Stromal cell of bone marrow (primary cell): ENCODE results near the gene PDE5A.
"Not testable (repeated sequence)": the region's sequence is repeated elsewhere in the genome, so short reads cannot be mapped to it uniquely, and the experiment has no call there.

Experiments used
- DNase-seq: peaks from one replicate; pipeline ENCODE4 v3.0.0-alpha.2; 2012; ENCODE audit warnings: low read depth

The PDE5A gene

GRCh38 chr4:119518915-119519410, 109.6 kb downstream of the PDE5A start:
- DNase-seq, result no peak

- no peak for DNase-seq
Observed at GRCh38 chr4:119518230-119518892, 110.2 kb downstream of the PDE5A start.

GRCh38 chr4:119517361-119518229, 111.0 kb downstream of the PDE5A start:
- no peak for DNase-seq

DNA sequence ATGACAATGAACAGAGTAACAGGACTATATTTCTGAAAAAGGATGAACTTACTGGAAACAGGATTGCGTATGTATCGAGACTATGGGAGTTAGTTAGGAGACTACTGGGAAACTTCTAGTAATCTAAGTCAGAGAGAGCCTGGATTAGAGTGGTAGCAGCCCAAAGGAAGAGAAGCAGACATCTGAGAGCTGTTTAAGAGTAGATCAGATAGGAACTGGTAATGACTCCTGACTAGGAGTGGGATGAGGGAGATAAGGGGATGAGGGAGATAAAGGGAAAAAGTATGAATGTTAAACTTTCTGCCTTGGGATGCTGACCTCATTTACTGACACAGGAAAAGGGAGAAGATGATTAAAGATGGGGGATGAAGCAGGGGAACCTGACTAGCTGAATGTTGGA, 116.2 kb downstream of the PDE5A start:
- DNase-seq, result no peak

DNA sequence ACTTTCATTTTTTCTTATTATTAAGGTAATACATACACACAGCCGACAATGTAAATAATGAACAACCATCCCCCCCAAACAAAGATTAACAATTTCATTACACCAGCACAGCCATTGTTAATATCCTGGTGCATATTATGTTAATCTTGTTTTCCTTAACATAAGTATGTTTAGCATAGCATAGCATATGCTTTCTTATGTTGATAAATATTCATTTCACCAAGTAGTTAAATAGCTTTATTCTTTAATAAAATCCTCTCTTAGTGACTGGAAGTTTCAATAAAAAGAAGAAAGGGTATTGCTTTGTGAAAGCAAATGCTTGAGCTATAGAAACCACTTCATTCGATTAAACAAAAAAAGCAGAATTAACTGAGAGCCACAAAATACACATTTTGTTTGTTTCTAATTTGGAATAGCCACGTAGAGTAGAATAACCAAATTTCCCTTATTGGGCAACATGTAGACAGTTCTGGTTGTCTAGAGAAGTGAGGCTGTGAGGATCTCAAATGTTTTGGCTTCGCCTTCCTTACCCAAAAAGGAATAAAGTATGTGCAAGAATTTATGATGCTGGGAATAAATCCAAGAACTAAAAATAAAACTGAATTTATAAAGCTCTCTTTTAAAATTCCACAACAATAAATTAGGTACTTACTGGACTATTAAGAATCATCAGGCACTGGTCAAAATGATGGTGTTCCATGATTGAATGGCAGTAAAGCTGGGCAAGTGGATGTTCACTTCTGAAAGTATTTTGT, 118.0 kb downstream of the PDE5A start:
- DNase-seq, result no peak

- DNase-seq, result no peak
Observed at GRCh38 chr4:119508281-119508680, 120.3 kb downstream of the PDE5A start.

GRCh38 chr4:119506806-119507205, 121.8 kb downstream of the PDE5A start:
- DNase-seq, result no peak

GRCh38 chr4:119504616-119505015, 124.0 kb downstream of the PDE5A start:
- no peak for DNase-seq

DNA sequence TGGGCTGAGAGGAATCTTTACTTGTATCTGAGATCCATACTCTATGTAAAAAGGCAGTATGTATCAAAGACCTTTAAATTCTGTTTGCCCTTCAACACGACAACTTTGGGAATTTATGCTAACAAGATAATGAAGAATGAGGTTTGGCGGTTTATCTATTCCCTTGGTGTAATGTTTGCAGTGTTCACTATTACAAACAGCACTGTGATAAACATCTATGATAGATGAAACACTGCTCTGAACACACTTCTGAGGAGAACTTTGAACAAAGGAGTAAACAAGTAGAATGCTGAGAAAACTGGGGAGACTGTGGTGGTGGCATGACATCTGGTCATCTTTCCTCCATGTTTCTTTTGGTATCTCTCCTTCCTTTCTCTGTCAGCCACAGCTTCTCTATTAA, 126.9 kb downstream of the PDE5A start:
- DNase-seq, result no peak

DNA sequence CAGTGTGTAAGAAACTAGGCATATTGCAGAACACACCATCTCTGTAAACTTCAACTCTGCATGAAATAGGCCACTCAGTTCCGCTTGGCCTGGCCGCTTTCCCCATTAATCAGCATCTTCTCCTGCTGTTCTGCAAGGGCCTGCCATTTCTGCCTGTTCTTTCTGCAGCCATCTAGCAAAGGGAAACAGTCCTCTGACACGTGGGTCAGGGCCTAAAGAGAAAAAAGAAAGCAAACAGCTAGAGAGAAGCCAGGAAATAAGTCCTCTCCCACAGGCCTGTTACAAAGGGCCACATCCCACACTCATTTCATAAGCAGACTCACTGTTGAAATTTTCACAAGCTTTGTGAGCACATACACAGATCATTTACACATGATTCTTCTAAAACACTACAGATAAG, 130.1 kb downstream of the PDE5A start:
- DNase-seq, result no peak

DNA sequence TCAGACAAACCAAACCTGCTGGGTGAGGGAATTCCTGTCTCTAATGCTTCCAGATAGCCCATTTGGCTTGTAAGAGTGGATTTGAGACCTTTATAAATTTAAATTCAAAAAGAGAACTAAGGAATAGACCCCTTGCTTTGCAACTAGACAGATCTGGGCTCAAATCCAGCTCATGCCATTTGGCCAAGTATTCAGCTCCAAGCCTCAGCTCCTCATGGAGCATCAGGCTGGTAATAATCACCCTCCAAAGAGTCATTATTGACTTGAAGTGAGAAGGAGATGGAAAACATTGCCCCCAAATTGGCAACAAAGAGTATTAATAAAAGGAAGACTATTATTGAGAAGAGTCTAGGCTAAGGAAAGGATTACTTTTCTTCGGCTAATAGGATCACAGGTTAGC, 134.7 kb downstream of the PDE5A start:
- DNase-seq, result no peak

DNA sequence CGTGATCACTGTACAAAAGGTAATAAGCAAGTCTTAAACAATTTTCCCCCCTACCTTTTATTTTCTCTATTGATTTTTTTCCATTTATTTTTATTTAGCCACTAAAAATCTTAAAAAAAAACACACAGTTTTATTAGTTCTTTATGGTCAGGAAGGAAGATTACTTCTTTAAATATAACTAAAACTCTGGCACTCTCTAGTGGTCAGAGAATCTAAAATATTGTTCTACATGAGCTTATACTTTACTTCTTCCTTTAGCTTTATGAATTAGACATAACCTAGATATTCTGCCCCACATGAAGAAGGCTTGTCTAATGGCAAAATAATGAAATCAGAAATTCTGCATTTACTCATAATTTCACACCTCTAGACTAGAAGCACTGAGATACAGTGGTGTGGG, 135.2 kb downstream of the PDE5A start:
- DNase-seq, result no peak

DNA sequence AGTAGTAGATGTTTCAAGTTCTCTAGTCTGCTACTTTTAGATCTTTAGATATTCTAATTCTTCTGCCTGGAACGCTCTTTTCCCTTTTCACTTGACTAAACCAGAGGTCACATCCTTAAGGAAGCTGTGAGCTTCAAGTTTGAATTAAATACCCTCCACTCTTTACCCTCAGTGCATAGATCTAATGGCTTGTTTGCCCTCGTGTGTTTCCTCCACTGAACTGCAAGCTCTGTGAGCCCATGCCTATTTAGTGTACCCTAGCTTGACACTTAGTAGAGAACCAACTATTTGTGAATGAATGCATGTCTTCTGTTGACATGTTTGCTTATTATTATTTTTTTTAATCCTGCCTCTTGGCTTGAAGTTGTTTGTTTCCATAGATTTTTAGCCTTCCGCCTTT, 138.3 kb downstream of the PDE5A start:
- DNase-seq, result no peak

DNA sequence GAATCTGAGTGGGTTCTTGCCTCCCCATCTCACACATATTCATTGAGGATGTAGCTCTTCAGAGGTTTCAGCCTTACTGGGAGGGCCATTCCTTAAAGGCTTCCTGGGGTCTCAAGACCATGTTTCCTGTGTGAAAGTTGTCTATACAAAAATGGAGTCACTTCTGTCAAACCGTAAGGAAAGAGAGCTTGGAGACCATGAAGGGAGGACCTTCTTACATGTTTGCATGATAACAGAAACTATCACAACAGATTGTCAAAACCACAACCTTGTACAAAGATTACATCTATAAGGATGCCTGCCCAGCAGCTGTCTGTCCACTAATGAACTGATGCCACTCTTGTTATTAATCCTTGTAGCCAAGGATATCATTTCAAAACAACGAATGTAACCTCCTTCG, 139.3 kb downstream of the PDE5A start:
- no peak for DNase-seq

DNA sequence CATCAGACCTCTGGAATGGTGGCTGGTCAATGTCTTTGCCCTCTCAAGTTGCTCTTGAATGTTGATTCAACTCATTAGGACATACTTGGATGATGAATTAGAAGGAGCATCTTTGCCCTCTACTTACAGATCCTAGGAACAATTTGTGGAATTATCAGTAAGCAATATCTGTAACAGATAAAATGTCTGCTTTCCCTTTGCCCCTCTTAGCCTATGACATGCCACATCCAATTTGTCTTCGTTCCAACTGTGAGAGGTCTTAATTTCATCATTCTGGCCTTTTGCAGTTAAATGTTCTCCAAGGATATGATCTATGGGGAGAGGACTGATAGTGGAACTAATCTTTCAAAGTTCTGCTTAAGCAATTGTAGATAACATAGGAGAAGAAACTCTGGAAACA, 148.3 kb downstream of the PDE5A start:
- DNase-seq, result no peak

GRCh38 chr4:119479835-119480234, 148.8 kb downstream of the PDE5A start:
- DNase-seq, result no peak

DNA sequence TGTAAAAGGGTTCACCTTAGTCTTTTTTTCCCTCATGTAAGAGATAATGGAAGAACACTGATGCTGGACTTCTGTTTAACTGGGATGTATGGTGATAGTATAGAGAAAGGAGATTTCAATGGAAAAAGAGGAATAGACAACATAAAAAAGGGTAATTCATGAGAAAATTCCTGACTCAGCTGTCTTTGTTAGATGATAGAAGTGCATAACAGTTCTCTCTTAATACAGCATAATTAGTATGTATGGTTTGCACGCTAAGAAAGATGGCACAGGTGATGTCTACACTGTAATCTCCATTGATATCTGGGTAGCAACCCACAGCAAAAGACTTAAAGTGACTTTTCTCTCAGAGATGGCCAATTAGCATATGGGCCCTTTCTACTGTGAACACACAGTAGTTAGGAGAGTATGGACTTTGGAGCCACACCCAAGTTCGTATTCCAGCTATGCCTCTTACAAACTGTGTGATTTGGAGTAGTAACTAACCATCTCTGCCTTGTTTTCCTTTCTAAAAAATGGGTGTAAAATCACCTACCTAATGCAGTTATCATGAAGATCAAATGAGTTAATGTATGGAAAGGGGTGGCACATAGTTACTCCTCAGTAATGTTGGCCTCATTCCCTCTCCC, 149.3 kb downstream of the PDE5A start:
- no peak for DNase-seq

GRCh38 chr4:119478446-119479179, 150.0 kb downstream of the PDE5A start:
- no peak for DNase-seq

GRCh38 chr4:119477412-119478053, 151.1 kb downstream of the PDE5A start:
- no peak for DNase-seq

- no peak for DNase-seq
Observed at GRCh38 chr4:119471259-119471658, 157.3 kb downstream of the PDE5A start.

DNA sequence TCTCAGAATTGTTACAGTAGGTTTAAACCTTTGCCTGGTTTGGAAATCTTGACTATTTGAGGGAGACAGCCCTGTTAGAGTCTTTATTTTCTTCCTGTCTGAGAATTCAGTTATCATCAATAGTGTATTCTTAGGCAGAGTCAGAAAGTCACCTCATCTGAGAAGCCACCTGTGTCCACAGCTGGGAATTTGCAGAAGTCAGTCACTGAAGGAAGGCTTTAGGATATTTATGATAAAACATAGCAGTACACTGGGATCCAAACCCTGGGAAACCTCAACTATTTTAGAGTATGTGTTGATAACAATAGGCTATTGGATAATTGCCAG, 157.9 kb downstream of the PDE5A start:
- not testable (repeated sequence) for DNase-seq
